Measurements from ENCODE around the gene TMEM254. TPM values are rescaled to one million over a fixed set of nuclear protein-coding genes. Genes with fewer than 3 reads are reported as not detected.
"Not testable (repeated sequence)": the region's sequence is repeated elsewhere in the genome, so short reads cannot be mapped to it uniquely, and the experiment has no call there.

The TMEM254 gene
- total RNA-seq, 1 donor from 2014 or later = 18.6 TPM

DNA sequence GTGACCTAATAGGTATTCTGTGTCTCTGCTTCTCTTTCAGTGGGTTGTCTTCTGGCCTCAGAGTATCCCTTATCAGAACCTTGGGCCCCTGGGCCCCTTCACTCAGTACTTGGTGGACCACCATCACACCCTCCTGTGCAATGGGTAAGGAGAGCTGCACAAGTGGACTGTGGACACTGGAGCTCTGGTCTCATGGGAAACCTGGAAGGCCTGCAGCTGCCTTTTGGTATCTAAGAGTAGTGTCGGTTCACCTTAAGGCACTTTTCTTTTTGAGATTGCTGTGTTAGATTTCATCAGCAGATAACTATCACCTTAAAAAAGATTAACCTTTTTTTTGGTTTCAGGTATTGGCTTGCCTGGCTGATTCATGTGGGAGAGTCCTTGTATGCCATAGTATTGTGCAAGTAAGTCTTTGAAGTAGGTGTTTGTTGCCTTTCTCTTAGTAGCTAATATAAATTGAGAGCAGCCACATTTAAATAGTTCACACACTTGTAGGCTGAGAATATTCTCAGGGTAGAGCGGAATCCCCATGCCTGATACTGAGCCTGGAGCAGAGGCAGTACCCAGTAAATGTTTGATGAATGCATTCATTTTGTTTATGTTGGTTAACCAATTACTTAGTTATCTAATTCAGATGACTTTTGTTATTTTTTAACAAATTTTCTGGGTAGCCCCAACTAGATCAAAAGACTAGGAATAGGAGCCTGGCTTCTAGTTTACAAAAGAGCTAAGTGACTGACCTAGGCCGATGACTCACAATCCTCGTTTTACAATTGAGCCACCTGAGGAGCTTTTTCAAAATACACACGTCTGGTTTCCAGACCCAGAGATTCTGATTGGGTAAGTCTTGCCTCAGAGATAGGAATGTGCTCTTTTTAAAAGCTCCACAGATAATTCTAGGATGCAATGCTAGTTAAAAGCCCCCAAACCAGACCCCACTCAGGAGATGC lies 3.6 kb downstream of the TMEM254 start:
- Histone ChIP-seq H3K4me1 (peaks cover 20% of the 10 kb centered on the region), H3K27ac (no peak overlapping the region), H3K4me3 (no peak overlapping the region), H3K9me3 (no peaks in the 10 kb centered on the region), H3K36me3 (peaks cover 25% of the 10 kb centered on the region), H3K27me3 (ENCODE audit: low read depth) (no peaks in the 10 kb centered on the region)
- no peak for DNase-seq
- ATAC-seq = no peak
- intact Hi-C loops (cut with DNase I) = no loop called here
- TF ChIP-seq CTCF (IDR thresholded peaks at IDR 0.05) = no peak

DNA sequence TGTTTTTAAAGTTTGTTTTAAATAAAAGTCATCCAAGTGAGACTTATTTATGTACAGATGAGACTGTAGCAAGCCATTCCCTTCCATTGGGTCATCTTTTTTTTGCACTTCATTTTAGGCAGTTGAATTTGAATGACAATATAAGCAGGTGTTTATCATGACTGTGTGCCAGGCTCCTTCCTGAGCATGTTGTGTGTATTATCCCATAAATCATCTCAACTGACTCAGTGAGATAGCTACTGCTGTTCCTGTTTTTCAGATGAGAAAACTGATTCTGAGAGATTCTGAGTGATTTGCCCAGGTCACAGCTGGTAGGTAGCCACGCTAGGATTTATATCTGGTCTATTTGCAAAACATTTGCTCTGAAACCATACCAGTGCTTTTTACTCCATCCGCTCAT lies 11.7 kb downstream of the TMEM254 start:
- no peak overlapping the region for H3K27ac ChIP-seq
- intact Hi-C loops (cut with DNase I) = no loop called here
- no peaks in the 10 kb centered on the region for H3K4me1 ChIP-seq
- no peak for TF ChIP-seq CTCF (IDR thresholded peaks at IDR 0.05)
- H3K9me3 ChIP-seq = no peaks in the 10 kb centered on the region
- H3K36me3 ChIP-seq = peaks cover 27% of the 10 kb centered on the region
- no peak for ATAC-seq
- H3K4me3 ChIP-seq = no peak overlapping the region
- no peak for DNase-seq
- no peaks in the 10 kb centered on the region for H3K27me3 ChIP-seq (ENCODE audit: low read depth)

GRCh38 chr10:80094231-80094630 lies 15.8 kb downstream of the TMEM254 start:
- DNase-seq (no peak), ATAC-seq (no peak)
- no peaks in the 10 kb centered on the region for H3K27me3 ChIP-seq (ENCODE audit: low read depth)
- TF ChIP-seq CTCF (IDR thresholded peaks at IDR 0.05) = no peak
- H3K27ac ChIP-seq = no peak overlapping the region
- peaks cover 15% of the 10 kb centered on the region for H3K36me3 ChIP-seq
- H3K9me3 ChIP-seq = no peaks in the 10 kb centered on the region
- intact Hi-C loops (cut with DNase I) = no loop called here
- no peaks in the 10 kb centered on the region for H3K4me1 ChIP-seq
- H3K4me3 ChIP-seq = no peak overlapping the region

GRCh38 chr10:80098272-80098671 lies 19.8 kb downstream of the TMEM254 start:
- H3K27ac ChIP-seq; DNase-seq; ATAC-seq; H3K4me3 ChIP-seq; H3K36me3 ChIP-seq; H3K4me1 ChIP-seq; intact Hi-C loops (cut with DNase I); H3K27me3 ChIP-seq (ENCODE audit: low read depth); H3K9me3 ChIP-seq: not testable (repeated sequence)

DNA sequence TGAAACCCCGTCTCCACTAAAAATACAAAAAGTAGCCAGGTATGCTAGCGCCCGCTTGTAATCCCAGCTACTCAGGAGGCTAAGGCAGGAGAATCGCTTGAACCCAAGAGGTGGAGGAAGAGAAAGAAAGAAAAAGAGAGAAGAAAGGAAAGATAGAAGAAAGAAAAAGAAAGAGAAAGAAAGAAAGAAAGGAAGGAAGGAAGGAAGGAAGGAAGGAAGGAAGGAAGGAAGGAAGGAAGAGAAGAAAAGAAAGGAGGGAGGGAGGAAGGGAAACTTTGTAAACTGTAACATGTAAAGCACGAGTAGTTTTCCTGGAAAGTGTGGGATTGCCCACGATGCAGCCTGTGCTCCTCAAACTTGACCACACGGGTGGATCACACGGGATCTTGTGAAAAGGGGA lies 20.8 kb downstream of the TMEM254 start:
- H3K4me1 ChIP-seq; DNase-seq; H3K36me3 ChIP-seq; H3K27ac ChIP-seq; H3K4me3 ChIP-seq; H3K27me3 ChIP-seq (ENCODE audit: low read depth); ATAC-seq; intact Hi-C loops (cut with DNase I); H3K9me3 ChIP-seq: not testable (repeated sequence)

DNA sequence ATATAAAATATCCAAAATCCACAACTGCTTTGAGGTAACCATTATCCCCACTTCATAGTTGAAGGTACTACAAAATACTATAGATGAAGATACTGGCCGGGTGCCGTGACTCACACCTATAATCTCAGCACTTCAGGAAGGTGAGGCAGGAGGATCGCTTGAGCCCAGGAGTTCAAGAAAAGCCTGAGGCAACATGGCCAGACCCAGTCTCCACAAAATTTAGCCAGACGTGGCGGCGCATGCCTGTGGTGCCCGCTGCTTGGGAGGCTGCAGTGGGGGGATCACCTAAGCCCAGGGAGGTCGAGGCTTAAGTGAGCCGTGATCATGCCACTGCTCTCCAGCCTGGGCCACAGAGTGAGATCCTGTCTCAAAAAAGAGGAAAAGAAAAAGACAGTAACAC lies 21.7 kb downstream of the TMEM254 start:
- H3K27ac ChIP-seq = no peak overlapping the region
- TF ChIP-seq CTCF (IDR thresholded peaks at IDR 0.05) = no peak
- H3K9me3 ChIP-seq = no peaks in the 10 kb centered on the region
- ATAC-seq (no peak), DNase-seq (no peak)
- no peak overlapping the region for H3K4me3 ChIP-seq
- H3K36me3 ChIP-seq = no peaks in the 10 kb centered on the region
- no peaks in the 10 kb centered on the region for H3K4me1 ChIP-seq
- intact Hi-C loops (cut with DNase I) = no loop called here
- H3K27me3 ChIP-seq (ENCODE audit: low read depth) = no peaks in the 10 kb centered on the region

Data from lower lobe of right lung (tissue), 2 donors.